Measurements from ENCODE around the gene PFKFB2. TPM values are rescaled to one million over a fixed set of nuclear protein-coding genes. Genes with fewer than 3 reads are reported as not detected.

Gene PFKFB2
- total RNA-seq, 4 donors from 2014 or later: 9.4 to 28.7 (median 12.3) TPM

DNA sequence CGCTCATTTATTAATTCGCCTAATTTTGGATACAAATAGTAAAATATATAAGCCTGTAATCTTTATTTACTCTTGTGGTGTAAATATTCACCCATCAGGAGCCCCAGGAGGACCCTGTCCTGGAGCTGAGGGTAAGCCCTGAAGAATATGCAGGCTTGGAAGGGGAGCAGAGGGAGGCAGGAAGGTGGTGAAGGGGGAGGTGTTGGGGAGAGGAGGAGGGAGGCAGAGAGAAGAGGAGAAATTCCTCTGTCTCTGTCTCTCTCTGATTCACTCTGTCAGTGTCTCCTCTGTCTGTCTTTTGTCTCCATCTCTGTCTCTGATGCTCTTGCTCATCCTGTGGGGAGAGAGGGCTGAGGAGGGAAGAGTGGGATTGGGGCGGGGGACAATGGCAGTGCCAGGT lies 32.8 kb downstream of the PFKFB2 start:
- 66 to 74% methylated on average over 3 of the region's 3 CpGs for WGBS, 2 donors
- Histone ChIP-seq H3K27me3 (no peaks in the 10 kb centered on the region), H3K4me1 (no peaks in the 10 kb centered on the region), H3K4me3 (no peak overlapping the region), H3K36me3 (no peaks in the 10 kb centered on the region), H3K9me3 (no peaks in the 10 kb centered on the region), H3K27ac (no peak overlapping the region)
- DNase-seq: no peak
- TF ChIP-seq POLR2A (IDR thresholded peaks at IDR 0.05) (no peak), CTCF (IDR thresholded peaks at IDR 0.05) (no peak)
- intact Hi-C loops (cut with DNase I): loop anchor here (5.0 kb wide), 1 partner anchor 311 kb away; no protein-coding TSS in a partner anchor

- no peak overlapping the region for H3K27ac ChIP-seq
- WGBS, 2 donors: 81 to 95% methylated on average over 2 of the region's 2 CpGs
Observed at GRCh38 chr1:207088161-207088560, 35.1 kb downstream of the PFKFB2 start.

GRCh38 chr1:207088701-207089626 lies 35.9 kb downstream of the PFKFB2 start, which contains the start of gene C4BPB:
Gene C4BPB, plus strand, starts transcription at chr1:207088860. Its CDS starts 672 bp downstream, at chr1:207089532.
- WGBS, 2 donors: 73 to 82% methylated on average over 9 of the region's 9 CpGs
- Histone ChIP-seq H3K9me3 (no peaks in the 10 kb centered on the region), H3K4me1 (no peaks in the 10 kb centered on the region), H3K27me3 (no peaks in the 10 kb centered on the region), H3K36me3 (no peaks in the 10 kb centered on the region), H3K27ac (no peak within 1 kb of the TSS), H3K4me3 (no peak within 1 kb of the TSS)
- intact Hi-C loops (cut with DNase I): loop anchor here (5.0 kb wide), 1 partner anchor 308 kb away; no protein-coding TSS in a partner anchor
- TF ChIP-seq CTCF (IDR thresholded peaks at IDR 0.05): no peak
- no peak for TF ChIP-seq POLR2A (IDR thresholded peaks at IDR 0.05)
- no peak for DNase-seq

More at GRCh38 chr1:207088161-207088560, 35.1 kb downstream of the PFKFB2 start:
- H3K36me3 ChIP-seq: no peaks in the 10 kb centered on the region
- TF ChIP-seq POLR2A (IDR thresholded peaks at IDR 0.05) (no peak), CTCF (IDR thresholded peaks at IDR 0.05) (no peak)
- no peaks in the 10 kb centered on the region for H3K4me1 ChIP-seq
- no peaks in the 10 kb centered on the region for H3K27me3 ChIP-seq
- intact Hi-C loops (cut with DNase I): loop anchor here (5.0 kb wide), 1 partner anchor 309 kb away; no protein-coding TSS in a partner anchor
- DNase-seq: no peak
- no peak overlapping the region for H3K4me3 ChIP-seq
- H3K9me3 ChIP-seq: no peaks in the 10 kb centered on the region

DNA sequence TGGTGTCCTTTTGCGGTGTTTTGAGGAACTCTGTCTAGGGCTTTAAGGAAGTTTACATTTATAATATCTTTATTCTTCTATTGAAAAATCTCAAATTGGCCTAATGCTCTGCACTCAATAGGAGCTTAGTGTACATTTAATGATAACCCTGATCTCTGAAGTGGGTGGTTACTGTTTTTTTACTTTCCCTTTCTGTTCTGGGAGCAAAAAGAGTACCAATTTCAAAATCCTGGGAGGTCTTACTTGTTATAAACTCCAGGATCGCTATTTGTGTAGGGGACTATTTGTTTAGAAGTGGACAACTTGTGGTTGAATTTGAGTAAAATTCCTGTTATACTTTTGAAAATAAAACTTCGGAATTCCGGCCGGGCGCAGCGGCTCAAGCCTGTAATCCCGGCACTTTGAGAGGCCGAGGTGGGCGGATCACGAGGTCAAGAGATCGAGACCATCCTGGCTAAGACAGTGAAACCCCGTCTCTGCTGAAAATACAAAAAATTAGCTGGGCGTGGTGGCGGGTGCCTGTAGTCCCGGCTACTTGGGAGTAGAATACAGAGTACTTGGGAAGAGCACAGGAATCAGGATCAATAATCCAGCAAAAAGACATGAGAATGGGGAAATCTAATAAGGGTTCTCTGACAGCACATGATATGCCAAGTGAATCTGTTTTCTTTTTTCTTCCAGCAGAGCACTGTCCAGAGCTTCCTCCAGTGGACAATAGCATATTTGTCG lies 36.7 kb downstream of the PFKFB2 start:
- Histone ChIP-seq H3K9me3 (no peaks in the 10 kb centered on the region), H3K4me3 (no peak overlapping the region), H3K4me1 (no peaks in the 10 kb centered on the region), H3K27ac (no peak overlapping the region), H3K36me3 (no peaks in the 10 kb centered on the region), H3K27me3 (no peaks in the 10 kb centered on the region)
- TF ChIP-seq CTCF (IDR thresholded peaks at IDR 0.05): no peak
- no peak for TF ChIP-seq POLR2A (IDR thresholded peaks at IDR 0.05)
- intact Hi-C loops (cut with DNase I): loop anchor here (5.0 kb wide), 1 partner anchor 308 kb away; no protein-coding TSS in a partner anchor
- WGBS, 2 donors: 92 to 96% methylated on average over 12 to 17 of the region's 17 CpGs
- DNase-seq: no peak
